Raji (cell line): ENCODE data around the gene COPS9.

Source experiments
- POLR2A ChIP-seq: IDR thresholded peaks from 2 replicates; pipeline ENCODE4 v1.6.1; 2011; ENCODE audit warnings: low read depth, low read length, control low read depth; ENCODE audit not compliant: insufficient read depth

The COPS9 gene

DNA sequence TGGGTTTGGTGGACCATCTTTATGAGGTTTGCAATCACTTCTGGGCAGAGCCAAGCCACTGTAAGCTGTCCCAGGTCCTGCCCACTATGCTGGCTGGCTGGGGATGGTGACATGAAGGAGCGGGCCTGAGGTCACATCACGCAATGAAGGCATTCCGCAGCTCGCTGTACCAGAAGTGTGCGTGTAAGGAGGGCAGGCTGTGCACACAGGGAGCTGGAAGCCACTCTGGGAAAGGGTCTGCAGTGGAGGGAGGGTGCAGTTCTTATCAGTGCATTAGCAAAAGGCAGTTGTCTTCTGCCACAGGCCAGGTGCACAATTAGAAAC lies 21.0 kb upstream of the COPS9 start:
- TF ChIP-seq POLR2A: no peak

DNA sequence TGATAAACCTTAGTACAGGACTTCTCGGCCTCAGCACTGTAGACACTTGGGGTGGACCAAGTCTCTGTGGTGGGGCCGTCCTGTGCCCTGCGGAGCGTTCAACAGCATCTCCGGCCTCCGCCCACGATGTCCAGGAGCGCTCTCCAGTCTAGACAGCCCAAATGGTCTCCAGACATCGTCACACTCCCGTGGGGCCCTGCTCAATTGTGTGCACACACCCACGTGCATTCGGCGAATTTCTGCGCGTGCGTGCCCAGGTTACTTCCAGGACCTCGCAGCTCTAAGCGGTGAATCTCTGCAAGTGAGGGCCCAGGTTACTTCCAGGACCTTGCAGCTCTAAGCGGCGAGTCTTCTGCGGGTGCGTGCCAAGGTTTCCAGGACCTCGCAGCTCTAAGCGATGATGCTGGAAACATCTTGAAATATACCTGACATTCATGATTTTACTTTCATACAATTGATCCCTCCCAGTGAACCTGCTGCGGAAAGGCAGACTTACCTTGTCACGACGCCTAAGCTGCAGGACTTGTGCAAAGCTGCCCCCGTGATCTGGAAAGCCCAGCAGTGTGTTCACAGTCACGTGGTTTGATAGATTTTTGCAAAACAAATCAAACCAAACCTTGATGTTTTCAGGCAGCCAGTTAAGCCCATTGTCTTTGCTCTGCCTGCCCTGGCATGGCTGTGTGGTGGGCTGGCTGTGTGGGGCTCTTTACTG lies 20.5 kb upstream of the COPS9 start:
- TF ChIP-seq POLR2A: no peak

DNA sequence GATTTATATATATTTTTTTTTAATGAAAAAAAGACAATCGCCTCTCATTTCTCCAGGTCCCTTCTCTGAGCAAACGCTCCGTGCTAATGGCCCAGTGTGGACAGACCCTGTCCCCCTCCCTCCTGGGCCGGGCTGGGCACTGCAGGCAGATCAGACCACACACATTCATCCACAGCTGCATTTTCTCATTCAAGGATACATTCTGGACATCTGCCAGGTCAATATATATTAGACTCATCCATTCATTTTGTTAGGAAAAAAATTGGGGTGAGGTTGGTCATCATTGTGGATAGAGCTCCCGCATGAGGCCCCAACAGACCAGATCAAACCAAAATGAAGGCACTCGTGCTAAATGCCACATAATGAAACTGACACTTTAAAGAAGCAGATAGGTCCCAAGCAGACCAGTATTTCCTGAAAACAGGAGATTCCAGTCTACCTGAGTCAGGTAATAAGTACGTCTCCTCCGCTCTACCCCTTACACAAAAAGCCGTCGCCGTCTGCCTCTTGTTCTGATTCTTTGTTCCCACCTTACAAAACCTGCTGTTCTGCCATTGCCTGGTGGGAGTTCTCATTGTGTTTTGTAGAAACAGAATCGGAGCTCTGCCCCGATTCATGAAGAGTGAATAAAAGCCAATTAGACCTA lies 19.8 kb upstream of the COPS9 start:
- no peak for TF ChIP-seq POLR2A

DNA sequence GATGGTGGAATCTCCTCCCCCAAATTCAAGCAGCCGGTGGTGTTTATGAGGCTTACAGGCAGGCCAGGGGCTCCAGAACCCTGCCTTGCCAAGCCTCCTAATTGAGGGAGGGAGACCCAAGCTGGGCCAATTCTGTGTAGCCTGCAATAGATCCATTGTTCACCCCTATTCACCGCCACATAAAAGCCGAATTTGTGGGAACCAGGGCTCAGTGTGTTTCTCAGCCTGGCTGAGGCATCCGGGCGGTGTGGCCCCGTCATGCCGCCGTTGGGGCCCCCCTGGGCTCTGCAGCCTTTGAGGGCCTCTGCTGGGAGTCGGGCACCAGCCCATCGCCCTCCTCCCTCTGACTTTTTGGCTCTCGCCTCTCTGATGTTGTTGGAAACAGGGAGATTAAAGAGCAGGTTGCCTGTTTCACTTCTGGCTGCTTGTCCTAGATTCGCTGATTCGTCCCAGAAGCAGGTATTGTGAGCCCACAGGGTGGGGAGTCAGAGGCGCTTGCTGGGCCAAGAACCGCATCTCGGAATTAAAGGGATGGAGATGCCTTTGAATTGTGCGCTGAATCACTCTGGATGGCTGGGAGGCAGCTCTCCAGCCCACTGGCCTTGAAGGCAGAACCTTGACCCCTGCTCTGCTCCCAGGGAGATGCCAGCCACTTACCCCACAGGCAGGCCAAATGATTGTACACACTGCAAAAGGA lies 19.1 kb upstream of the COPS9 start:
- no peak for TF ChIP-seq POLR2A

DNA sequence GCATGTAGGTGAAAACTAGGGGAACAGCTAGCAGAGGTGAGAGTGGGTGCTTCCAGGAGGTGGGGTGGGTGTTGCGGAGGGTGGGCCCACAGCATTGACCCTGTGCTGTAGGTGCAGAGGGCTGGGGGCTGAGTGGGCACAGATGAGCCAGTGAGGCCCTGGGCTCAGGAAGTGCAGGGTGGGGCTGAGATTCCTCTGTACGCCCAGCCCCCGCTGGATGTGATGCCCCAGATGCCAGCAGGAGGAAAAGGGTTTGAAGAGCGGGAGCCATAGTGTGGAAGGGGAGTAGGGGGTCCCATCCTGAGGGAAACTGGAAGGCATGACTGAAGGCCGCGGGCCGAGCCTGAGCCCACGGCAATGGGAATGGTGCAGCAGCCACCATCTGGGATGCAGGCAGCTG lies 18.5 kb upstream of the COPS9 start:
- TF ChIP-seq POLR2A: no peak

DNA sequence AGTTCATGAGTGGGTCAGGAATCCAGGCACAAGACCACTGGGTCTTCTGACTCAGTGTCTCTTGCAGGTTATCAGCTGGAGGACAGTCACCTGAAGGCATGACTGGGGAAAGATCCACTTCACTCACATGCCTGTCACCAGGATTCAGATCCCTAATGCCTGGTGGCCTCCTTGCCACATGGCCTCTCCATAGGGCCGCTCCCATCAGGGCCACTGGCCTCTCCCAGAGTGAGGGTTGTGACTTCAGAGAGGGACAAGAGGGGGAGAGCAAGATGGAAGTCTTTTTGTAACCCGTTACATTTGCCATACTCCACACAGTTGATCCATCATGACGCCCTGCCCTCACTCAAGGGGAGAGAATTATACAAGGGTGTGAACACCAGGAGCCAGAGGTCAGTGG lies 17.3 kb upstream of the COPS9 start:
- TF ChIP-seq POLR2A: no peak

DNA sequence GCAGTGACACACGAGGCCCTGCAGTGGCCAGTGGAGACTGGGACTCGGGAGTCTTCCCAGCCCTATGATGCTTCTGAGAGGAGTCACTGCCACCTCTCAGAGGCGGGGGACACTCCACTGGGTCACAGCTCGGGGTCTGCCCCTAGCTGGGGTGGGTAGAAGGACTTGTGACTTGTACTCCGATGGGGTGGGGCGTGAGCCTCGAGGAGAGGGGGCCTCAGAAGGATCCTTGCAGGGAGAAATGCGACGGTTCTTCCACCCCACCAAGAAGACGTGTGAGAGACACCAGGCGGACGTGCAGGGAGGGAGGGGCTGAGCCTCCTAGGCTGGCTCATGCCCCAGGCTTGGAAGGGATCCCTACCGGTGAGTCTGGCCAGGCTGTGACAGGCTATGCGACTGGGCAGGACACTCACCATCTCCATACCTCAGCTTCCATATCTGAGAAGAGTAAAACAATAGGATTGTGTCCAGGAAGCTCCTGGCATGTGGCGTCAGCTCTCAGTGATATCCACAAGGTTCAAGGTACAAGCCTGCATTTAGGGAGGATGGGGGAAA lies 15.4 kb upstream of the COPS9 start:
- TF ChIP-seq POLR2A: no peak

DNA sequence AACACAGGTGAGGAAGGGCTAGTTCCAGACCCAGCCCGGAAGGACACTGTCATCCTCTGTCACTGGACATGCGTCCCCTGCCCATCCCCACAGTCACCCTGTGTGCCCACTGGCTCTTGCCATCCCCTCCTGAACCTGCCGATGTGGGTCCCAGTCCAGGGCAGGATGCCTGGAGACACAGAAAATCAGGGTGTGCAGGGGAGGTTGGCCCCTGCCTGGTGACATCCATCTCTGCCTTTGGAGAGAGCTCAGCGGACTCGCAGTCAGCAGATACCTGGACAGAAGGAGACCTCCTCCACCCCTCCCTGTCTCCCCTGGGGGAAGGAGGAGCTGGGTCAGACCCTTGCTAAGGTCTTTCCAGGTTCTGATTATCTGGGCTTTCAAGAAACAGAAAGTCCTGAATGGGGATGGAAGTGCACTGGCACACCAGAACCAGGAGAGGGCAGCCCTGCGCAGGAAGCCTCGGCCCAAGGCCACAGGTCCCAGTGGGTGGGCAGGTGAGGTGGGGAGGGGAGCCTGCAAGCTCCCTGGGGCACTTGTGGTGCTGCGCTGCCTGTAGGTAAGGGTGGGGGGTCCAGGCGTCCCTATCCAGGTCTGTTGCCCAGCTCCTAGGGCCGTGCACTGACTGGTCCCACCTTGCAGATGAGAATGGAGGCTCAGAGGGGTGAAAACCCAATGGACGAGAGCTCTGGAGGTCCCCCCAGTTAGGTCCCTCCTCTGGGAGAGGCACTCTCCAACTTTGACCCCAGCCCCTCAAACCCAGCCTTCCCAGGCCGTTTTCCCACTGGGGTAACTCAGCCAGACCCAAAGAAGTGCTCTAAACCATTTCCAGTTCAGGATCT lies 14.1 kb upstream of the COPS9 start:
- TF ChIP-seq POLR2A: no peak

DNA sequence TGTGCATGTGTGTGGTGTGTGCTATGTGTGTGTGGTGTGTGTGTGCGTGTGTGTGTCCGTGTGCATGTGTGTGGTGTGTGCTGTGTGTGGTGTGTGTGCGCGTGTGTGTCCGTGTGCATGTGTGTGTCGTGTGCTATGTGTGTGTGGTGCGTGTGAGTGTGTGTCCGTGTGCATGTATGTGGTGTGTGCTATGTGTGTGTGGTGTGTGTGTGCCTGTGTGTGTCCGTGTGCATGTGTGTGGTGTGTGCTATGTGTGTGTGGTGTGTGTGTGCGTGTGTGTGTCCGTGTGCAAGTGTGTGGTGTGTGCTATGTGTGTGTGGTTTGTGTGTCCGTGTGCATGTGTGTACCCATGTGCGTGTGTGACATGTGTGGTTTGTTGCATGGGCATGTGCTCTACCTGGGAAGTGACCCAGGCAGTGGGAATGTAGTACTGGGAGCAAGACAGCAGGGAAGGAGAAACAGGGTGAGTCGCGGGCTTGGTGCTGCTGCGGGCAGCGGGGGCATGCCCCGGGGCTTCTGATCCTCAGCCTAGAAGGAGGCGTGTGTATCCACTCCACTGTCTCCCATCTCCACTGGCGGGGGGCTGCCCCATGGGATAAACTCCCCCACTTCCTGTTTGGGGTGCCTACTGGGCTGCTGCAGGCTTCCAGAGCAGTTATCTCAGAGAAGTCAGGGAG lies 11.9 kb upstream of the COPS9 start:
- TF ChIP-seq POLR2A: no peak

DNA sequence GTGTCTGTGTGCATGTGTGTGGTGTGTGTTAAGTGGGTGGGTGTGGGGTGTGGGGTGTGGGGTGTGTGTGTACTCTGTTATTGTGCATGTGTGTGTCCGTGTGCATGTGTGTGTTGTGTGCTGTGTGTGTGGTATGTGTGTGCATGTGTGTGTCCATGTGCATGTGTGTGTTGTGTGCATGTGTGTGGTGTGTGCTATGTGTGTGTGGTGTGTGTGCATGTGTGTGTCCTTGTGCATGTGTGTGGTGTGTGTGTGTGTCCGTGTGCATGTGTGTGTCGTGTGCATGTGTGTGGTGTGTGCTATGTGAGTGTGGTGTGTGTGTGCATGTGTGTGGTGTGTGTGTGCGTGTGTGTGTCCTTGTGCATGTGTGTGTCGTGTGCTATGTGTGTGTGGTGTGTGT lies 11.3 kb upstream of the COPS9 start:
- no peak for TF ChIP-seq POLR2A

DNA sequence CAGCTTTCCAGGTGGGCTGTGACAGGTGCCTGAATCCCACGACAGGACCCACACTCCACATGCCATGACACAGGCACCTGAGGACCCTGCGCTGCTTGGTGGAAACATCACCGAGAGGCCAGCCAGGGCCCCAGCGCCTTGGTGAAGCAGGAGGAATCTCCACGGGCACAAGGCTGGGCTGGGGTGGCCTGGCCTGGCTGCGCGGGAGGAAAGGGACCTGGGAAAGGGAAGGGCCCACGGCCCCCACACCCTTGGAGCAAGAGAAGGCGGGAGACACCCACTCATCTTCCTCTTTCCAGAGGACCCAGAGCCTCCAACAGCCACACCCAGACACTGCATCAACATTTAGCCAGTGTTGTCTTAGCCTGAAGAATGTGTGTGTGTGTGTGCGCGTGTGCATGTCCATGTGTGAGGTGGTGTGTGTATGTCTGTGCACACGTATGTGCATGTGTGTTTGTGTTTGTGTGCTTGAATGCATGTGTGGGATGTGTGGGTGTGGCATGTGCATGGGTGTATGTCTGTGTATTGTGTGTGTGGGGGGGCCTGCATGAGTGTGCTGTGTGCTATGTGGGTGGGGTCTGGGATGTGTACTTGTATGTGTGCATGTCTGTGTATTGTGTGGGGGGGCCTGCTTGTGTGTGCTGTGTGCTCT lies 10.6 kb upstream of the COPS9 start:
- no peak for TF ChIP-seq POLR2A

DNA sequence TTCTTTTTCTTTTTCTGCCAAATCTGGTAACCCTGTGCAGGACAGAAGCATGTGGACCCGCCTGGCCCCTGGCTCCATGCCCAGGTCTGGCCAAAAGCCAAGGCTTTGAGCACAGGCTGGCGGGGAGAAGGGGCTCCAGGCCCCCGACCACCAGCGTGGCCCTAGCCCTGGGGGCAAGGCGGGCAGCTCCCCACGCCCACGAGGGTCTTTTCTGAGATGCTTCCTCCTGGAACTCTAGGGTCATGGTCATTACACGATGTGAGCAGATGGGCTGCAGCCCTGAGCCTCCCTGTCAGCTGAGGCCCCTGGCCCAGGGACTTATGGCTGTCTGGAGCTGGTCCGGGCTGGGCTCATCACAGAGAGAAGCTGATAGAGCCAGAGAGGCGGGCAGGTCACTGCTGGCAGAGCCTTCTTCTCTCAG lies 10.0 kb upstream of the COPS9 start:
- TF ChIP-seq POLR2A: no peak

DNA sequence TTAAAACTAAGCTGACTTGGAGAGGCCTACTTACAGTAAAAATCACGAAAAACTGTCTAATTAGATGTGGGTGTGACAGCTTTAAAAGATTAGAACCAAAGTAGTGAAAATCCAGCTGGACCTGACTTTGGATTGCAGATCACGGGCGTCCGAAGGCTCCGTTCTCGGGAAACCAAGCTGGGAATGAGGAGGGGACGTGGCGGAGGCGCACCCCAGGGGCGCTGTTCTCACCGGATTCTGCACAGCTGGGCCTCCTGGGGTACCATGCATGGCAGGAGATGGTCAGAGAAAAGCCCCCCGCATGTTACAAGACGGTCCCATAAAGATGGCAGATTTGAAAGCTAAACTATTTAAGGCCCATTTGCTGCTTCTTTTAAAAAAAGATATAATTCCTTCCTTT lies 9.4 kb upstream of the COPS9 start:
- no peak for TF ChIP-seq POLR2A

DNA sequence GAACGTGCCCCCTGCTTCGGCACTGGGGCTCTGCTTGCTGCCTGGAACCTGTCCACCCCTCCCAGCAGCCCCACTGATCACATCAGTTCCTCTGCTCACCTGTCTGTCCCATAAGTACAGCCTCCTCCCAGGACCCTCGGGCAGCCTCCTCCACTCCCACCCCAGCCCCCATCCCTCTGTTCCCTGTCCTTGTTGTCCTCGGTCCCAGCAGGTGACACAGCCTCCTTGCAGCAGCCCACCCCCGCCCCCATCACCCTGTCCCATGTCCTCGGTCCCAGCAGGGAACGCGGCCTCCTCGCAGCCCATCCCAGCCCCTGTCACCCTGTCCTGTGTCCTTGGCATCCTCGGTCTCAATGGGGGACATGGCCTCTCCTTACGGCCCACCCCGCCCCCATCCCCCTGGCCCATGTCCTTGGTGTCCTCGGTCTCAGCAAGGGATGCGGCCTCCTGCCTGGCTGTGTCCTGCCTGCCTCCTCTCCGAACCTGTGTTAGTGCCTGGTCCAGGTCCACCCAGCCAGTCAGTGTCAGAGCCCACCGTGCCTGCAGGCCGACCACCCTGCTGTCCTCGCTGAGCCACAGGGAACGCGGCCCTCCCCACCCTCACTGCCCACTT lies 8.7 kb upstream of the COPS9 start:
- TF ChIP-seq POLR2A: no peak
